Lung (tissue), 12 donors: ENCODE results near the gene TRAPPC2. TPM values are rescaled to one million over a fixed set of nuclear protein-coding genes. Genes with fewer than 3 reads are reported as not detected.
A peak's percentile ranks its signal among the peaks of the same experiment; 100 is the strongest.

Source experiments
- ATAC-seq: fragments of 200-7000 bp; cut with Tn5 transposase; one replicate; pipeline ENCODE4 v1.9.1; 2020; ENCODE audit warnings: moderate number of reproducible peaks; ENCODE audit not compliant: insufficient read depth, low FRiP score
- DNase-seq, 3 donors: peaks; one replicate each; pipeline ENCODE4 v3.0.0-alpha.2; 2013 to 2017
- H3K27ac ChIP-seq, 2 donors: one replicate each; pipeline ENCODE4 v1.5.1; 2013; ENCODE audit warnings: mild to moderate bottlenecking in 2 of 2, moderate library complexity in 2 of 2, control low read depth in 1 of 2, inconsistent platforms in 1 of 2, low read depth in 1 of 2, low read length in 1 of 2
- H3K27me3 ChIP-seq, 3 donors: one replicate each; pipeline ENCODE4 v1.5.1; 2013; ENCODE audit warnings: low read length in 2 of 3; ENCODE audit not compliant: control insufficient read depth in 3 of 3, insufficient read depth in 3 of 3
- H3K36me3 ChIP-seq, 4 donors: one replicate each; pipeline ENCODE4 v1.5.1; 2013; ENCODE audit warnings: low read length in 4 of 4, mild to moderate bottlenecking in 1 of 4, moderate library complexity in 1 of 4; ENCODE audit not compliant: control insufficient read depth in 4 of 4, insufficient read depth in 4 of 4
- H3K4me1 ChIP-seq, 5 donors: one replicate each; pipeline ENCODE4 v1.5.1; 2013; ENCODE audit warnings: low read length in 5 of 5, mild to moderate bottlenecking in 2 of 5, moderate library complexity in 1 of 5; ENCODE audit not compliant: control insufficient read depth in 5 of 5, insufficient read depth in 5 of 5
- H3K4me3 ChIP-seq: one replicate; pipeline ENCODE4 v1.5.1; 2013; ENCODE audit warnings: mild to moderate bottlenecking, control low read depth, moderate library complexity
- H3K9ac ChIP-seq, 2 donors: one replicate each; pipeline ENCODE4 v1.5.1; 2013; ENCODE audit warnings: low read length in 2 of 2, control low read depth in 1 of 2; ENCODE audit not compliant: insufficient read depth in 1 of 2
- H3K9me3 ChIP-seq, 4 donors: one replicate each; pipeline ENCODE4 v1.5.1; 2013; ENCODE audit warnings: low read length in 3 of 4, mild to moderate bottlenecking in 1 of 4, moderate library complexity in 1 of 4; ENCODE audit not compliant: control insufficient read depth in 4 of 4, insufficient read depth in 3 of 4
- CTCF ChIP-seq: IDR thresholded peaks from 2 replicates; pipeline ENCODE4 v1.5.1; 2012; ENCODE audit warnings: mild to moderate bottlenecking; ENCODE audit errors: control extremely low read depth, extremely low read depth
- WGBS, 2 donors: extraction: QIAGEN DNeasy Blood & Tissue Kit; methylation state at CpG; one replicate each; pipeline ENCODE4 v1.1.7; 2013; 5-methylcytosine and 5-hydroxymethylcytosine counted together
- polyA plus RNA-seq, 2 donors: library from polyadenylated mRNA; stranded (reverse); fragments of 200-250 nt; gene quantifications; one replicate each; pipeline ENCODE4 v1.2.1, GENCODE V29; 2013
- total RNA-seq, 2 donors: library from RNA; depleted of rRNA in 1 of 2; stranded (reverse); fragments of >200 nt in 1 of 2; gene quantifications; one replicate each; pipeline ENCODE4 v1.2.1, GENCODE V29; 2014 to 2021
- donor health status: control.
- donor health status: control.
- donor health status: Bipolar disorder and iron deficiency.
- donor health status: healthy.
- donor health status: DM: yes; HTN: yes; CAD: no.

Gene TRAPPC2
- total and polyA plus RNA-seq, 4 donors = 4.7 to 32.6 (median 10.5) TPM

GRCh38 chrX:13692771-13693231, 41.6 kb downstream of the TRAPPC2 start:
- Histone ChIP-seq H3K4me1 (peaks cover 0 to 24% (median 3%) of the 10 kb centered on the region in 5 donors), H3K9ac (no peak overlapping the region), H3K36me3 (no peaks in the 10 kb centered on the region), H3K27ac (peak overlapping the region in 1 of 2 donors; percentile 21), H3K27me3 (peaks cover 0 to 51% (median 48%) of the 10 kb centered on the region in 3 donors), H3K9me3 (peaks cover 0 to 2% (median 0%) of the 10 kb centered on the region in 4 donors), H3K4me3 (no peak overlapping the region)
- WGBS, 2 donors = 78 to 82% methylated on average over 5 of the region's 5 CpGs
- ATAC-seq (no peak), DNase-seq (no peak)
- no peak for TF ChIP-seq CTCF

DNA sequence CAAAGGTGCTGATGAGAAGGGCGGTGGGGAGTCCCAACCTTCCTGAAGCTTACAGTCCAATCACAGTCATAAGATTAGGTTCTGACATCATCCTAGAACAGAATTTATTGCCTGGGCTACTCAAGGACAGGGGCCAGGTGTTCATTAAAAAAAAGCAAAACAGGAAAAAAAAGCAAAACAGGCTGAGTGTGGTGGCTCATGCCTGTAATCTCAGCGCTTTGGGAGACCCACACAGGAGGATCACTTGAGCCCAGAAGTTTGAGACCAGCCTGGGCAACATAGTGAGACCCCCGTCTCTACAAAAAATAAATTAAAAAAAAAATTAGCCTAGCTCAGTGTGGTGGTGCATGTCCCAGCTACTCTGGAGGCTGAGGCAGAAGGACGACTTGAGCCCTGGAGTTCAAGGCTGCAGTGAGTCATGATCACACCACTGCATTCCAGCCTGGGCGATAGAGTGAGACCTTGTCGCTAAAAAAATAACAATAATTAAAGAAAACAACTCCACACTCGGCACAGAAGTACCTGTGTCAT, 42.5 kb downstream of the TRAPPC2 start:
- peaks cover 0 to 2% (median 0%) of the 10 kb centered on the region in 4 donors for H3K9me3 ChIP-seq
- no peak for TF ChIP-seq CTCF
- ATAC-seq (no peak), DNase-seq (no peak)
- 82 to 84% methylated on average over 7 of the region's 7 CpGs for WGBS, 2 donors
- H3K27ac ChIP-seq = no peak overlapping the region
- peaks cover 0 to 53% (median 42%) of the 10 kb centered on the region in 3 donors for H3K27me3 ChIP-seq
- H3K4me3 ChIP-seq = no peak overlapping the region
- H3K36me3 ChIP-seq = no peaks in the 10 kb centered on the region
- H3K9ac ChIP-seq = no peak overlapping the region
- H3K4me1 ChIP-seq = peaks cover 0 to 21% (median 3%) of the 10 kb centered on the region in 5 donors

DNA sequence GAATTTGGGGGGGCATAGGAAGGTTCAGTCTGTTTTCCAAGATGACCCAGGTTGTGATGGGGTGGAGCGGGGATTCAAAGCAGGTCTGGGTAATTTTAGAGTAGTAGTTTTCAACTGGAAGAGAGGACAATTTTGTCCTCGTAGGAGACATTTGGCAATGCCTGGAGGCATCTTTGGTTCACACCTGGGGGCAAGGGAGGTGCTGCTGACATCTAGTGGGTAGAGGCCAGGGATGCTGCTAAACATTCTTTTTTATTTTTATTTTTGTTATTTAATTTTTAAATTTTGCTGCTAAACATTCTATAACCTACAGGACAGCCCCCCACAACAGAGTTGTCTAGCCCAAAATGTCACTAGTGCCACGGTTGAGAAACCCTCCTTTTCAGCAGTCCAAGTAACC, 43.6 kb downstream of the TRAPPC2 start:
- Histone ChIP-seq H3K4me3 (no peak overlapping the region), H3K27me3 (peaks cover 0 to 50% (median 44%) of the 10 kb centered on the region in 3 donors), H3K9ac (no peak overlapping the region), H3K27ac (no peak overlapping the region), H3K9me3 (peaks cover 0 to 2% (median 0%) of the 10 kb centered on the region in 4 donors), H3K36me3 (no peaks in the 10 kb centered on the region), H3K4me1 (peaks cover 0 to 15% (median 3%) of the 10 kb centered on the region in 5 donors)
- 57 to 62% methylated on average over 3 of the region's 3 CpGs for WGBS, 2 donors
- TF ChIP-seq CTCF = no peak
- DNase-seq = no peak
- no peak for ATAC-seq
